CD4-positive, alpha-beta T cell treated with Interleukin-15 for 4 hours (primary cell): ENCODE results near the gene ARHGAP44.

ENCODE experiments used
- DNase-seq: peaks from one replicate; pipeline ENCODE4 v3.0.0-alpha.2; 2020; ENCODE audit warnings: low spot score

ARHGAP44 gene

DNA sequence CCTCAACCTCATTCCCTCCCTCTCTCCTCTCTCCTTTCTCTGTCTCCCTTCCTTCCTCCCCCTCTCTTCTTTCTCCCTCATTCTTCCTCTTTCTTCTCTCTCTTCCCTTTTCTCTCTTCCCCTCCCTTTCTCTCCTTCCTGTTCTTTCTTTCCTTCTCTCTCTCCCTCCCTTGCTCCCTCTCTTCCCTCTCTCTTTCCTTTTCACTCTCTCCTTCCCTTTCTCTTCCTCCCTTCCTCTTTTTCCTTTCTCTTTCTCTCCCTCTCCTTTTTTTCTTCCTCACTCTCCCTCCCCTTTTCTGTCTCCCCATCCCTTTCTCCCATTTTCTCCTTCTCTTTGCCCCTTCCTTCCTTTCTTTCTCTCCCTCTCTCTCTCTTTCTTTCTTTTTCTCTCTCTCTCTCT, 236.4 kb downstream of the ARHGAP44 start:
- no peak for DNase-seq

DNA sequence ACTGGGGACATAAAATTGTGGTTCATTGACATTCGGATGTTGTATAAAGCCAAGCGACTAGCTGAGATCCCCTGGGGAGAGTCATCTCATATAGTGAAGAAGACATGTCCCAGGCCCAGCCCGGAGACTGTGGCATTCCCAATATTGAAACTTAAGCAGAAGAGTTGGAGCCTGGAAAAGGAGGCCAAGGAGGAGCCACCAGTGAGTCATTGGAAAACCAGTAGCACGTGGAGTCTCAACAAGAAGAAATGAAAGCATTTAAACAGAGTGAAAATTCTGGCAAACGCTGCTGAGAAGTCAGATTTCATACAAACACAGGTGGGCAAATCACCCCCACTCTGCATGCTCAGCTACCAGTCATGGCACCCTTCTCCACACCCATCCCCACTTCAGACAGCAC, 237.9 kb downstream of the ARHGAP44 start:
- DNase-seq = no peak

DNA sequence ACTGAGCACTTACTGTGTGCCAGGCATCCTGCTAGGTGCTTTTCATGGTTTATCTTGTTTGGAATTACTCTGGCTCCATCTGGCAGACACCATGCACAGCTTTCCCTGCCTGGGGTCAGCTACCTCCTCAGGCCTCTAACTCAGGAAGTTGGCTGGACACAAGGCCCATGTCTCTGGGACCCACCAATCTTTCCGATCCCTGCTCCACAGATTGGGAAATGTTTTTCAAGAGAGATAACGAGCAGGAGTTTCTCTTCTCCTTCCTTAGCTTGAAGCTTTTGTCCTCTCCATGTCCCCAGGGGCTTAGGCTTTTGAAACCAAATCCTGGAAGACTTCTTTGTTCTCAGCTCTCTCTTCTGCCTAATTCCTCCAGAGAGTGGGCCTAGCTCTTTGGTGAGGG, 240.0 kb downstream of the ARHGAP44 start:
- no peak for DNase-seq

DNA sequence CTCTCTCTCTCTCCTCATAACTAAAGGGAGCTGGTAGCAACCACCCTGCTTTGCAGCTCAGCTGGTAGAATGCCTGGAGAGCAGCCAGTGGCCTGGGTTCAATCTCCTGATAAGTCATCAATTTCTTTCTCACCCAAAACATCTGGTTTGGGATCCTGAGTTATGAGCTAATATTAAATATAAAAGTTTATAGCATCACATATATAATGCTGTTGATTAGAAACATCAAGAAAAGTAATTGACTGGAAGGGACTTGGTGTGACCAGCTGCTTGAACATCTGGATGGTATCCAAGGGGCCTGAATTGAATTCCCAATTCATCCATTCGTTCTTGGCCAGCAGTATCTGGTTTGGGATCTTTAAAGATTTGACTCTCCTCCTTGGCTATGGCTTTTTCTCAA, 240.8 kb downstream of the ARHGAP44 start:
- no peak for DNase-seq

DNA sequence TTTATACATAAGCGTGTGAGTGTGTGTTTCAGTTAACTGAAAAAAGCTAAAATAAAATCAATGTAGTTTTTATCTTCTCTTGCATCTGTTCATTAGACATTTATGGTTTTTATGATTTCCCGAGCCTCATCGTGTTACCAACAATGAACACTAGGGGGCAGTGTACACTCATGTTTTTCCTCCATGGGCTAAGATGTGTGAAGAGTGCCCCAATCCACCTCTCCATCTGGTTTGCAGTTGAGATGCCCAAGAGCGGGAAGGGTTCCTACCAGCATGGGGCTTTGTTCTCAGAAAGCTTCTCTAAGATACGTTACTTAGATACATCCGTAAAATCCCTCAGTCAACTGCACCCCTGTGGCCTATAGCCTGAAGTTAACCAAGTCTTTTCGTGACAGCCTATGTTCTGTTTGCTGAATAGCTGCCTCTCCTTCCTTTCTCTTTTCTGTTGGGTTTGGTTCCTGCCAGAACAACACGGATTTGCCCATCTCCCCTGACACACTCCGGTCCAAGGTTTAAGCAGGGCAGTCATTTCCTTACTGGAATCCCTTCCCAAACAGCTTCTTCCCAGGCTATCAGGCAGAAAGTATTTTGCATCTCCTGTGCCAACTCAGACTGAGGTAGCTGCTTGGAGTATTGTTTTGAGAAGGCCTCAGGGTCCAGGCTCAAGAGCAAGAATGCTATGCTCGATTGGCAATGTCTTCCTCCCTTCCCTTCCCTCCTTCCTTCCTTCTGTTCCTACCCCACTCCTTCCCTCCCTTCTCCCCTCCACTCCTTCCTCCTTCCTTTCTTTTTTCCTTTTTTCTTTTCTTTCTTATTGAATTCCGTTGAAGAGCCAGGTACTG, 241.4 kb downstream of the ARHGAP44 start:
- peak; percentile 66 for DNase-seq

DNA sequence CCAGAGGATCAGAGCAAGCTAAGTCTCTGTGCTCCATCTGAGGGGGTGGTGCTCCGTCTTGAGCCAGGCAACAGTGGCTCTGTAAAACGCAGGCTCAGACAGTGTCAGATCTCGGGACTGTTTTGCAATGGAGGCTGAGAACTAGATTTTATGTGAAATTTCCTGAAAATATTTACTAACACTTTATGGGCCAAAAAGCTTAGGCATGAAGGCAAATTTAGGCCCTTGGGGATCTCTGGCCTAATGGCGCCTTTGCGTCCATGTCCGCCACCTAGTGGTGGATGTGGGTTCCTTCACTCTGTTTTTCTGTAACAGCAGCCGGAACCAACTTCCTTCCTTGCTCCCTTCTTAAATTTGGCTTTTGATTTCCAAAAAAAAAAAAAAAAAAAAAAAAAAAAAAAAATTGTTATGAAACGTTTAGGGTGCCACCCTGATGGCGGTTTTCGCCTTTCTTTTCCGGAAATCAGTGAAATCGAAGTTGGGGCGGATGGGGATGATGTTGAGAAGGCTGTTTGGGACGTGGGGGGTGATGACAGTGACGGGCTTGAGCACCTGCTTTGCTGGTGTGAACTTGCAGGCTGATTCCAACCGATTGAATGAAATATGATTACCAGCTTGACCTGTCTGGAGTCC, 242.5 kb downstream of the ARHGAP44 start:
- DNase-seq = peak; percentile 58

DNA sequence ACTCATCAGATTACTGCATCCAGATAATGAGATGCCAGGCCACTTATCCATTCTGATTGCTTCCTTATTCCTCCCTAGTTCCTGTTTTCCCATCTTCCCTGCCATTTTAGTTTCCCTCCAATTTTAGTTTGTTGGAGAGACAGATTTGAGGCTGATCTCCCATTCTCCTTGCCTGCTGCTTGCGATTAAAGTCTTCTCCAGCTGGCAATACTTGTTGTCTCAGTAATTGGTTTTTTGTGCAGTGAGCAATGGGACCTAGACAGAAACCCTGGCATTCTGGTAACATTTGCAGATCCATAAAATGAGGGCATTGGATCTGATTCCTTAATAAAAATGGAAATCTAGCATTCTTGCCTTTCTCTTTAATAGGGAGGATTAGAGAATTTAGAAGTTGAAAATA, 246.1 kb downstream of the ARHGAP44 start:
- DNase-seq = no peak

DNA sequence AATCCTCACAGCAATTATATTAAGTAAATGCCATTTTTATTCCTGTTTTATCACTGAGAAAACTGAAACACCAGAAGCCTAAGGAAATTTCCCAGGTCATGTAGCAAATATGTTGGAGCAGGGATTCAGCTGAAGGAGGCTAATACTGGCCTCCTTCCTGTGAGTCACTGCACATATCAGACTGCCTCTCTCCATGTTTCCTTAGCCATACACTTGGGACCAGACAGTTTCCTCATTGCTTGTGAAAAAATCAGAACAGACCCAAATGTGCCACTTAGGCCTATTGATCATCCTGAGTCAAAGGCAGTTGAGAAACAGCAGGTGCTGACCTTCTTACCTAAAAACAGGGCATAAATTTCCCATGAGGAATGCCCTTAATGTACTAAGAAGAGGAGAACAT, 247.5 kb downstream of the ARHGAP44 start:
- no peak for DNase-seq

DNA sequence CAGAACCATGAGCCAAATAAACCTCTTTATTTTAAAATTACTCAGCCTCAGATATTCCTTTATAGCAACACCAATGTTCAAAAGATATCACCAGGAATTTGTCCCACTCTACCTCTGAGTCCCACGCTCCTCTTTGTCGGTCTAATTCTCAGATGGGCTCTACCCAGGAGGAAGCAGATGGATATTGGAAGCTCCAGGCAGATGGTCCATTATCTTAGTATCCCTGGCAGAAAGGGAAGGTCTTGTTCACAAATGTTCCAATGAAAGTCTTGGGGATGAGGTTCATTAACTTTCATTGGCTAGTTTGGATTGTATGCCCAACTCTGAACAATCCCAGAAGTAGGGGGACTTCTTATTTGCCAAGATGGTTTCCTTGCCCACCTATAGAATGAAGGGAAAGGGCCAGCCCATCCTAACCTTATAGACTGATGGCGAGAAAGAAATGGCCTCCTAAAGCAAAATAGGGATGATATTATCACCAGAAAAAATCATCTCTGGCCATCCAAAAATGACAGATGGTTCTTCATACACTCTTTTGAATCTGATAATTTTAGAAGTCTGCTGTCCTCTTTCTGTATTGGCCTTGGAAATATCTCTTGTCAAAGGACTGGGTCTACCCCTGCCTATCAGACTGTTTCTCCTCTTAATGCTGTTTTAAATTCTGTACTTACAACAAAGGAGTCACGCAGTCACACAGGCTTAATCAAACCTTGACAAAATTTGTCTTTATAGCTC, 249.8 kb downstream of the ARHGAP44 start:
- DNase-seq = no peak
